ENCODE data around the gene RBBP8NL.

DNA sequence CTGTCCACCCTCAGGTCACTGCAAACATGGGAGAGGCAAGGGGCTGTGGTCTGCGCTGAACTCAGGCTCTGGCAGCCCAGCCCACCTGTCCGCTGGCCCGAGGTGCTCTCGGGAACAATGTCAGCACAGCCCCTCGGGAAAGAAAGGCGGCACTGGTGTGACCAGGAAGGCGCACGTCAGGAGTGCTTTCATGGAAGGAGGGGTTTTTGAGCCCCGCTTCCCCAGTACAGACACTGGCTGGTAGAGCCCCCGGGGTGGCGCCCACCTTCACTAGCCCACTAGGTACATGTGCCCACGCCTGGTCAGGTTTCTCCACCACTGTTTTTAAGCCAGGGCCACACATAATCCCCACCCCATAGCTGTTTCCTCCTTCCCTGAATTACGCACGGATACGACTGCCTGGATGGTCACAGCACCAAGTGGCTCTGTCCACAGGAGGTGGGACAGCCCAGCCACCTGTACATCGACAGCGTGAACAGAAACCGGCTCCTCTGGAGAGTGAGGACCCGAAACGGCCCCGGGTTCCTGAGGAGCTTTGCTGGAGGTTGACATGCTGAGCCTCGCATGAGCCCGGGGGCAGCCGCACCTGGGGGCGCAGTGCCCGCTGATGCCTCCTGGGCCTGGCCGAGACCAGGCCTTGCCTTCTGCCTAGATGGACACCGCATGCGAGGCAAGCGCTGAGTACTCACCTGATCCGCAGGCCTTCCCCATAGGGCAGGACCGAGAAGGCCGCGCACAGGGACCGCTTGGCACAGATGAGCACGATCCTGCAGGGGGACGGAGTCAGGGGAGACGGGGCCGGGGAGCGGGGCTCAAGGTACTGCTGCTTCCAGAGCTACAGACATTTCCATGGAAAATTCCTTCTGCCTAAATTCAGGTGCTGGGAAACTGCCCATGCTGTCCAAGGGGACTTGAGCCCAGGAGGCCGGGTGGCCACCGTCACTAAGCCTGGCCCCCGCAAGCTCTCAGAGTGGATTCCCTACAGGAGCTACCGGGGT lies 32.8 kb downstream of the RBBP8NL start:
- TF ChIP-seq, protein P1, sequence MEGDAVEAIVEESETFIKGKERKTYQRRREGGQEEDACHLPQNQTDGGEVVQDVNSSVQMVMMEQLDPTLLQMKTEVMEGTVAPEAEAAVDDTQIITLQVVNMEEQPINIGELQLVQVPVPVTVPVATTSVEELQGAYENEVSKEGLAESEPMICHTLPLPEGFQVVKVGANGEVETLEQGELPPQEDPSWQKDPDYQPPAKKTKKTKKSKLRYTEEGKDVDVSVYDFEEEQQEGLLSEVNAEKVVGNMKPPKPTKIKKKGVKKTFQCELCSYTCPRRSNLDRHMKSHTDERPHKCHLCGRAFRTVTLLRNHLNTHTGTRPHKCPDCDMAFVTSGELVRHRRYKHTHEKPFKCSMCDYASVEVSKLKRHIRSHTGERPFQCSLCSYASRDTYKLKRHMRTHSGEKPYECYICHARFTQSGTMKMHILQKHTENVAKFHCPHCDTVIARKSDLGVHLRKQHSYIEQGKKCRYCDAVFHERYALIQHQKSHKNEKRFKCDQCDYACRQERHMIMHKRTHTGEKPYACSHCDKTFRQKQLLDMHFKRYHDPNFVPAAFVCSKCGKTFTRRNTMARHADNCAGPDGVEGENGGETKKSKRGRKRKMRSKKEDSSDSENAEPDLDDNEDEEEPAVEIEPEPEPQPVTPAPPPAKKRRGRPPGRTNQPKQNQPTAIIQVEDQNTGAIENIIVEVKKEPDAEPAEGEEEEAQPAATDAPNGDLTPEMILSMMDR (conservative IDR thresholded peaks at IDR 0.05; ENCODE audit: low read depth in 2 of 2) = no peak
- TF ChIP-seq ZNF114 (CRISPR knock-in tag; IDR thresholded peaks at IDR 0.05) (no peak), CREB1 (CRISPR knock-in tag; IDR thresholded peaks at IDR 0.05; ENCODE audit: low read depth) (no peak)

All from GM23338 (cell line).